Hippocampal formation (tissue), 2 donors: Measurements from ENCODE around the gene TTC1.
"Not testable (repeated sequence)": the region's sequence is repeated elsewhere in the genome, so short reads cannot be mapped to it uniquely, and the experiment has no call there.

Source experiments
- DNase-seq, 2 donors: peaks; one replicate each; lab custom pipeline; 2025; lab: John Stamatoyannopoulos, UW

Gene TTC1

GRCh38 chr5:160039810-160040470, 31.0 kb downstream of the TTC1 start:
- DNase-seq, result no peak

DNA sequence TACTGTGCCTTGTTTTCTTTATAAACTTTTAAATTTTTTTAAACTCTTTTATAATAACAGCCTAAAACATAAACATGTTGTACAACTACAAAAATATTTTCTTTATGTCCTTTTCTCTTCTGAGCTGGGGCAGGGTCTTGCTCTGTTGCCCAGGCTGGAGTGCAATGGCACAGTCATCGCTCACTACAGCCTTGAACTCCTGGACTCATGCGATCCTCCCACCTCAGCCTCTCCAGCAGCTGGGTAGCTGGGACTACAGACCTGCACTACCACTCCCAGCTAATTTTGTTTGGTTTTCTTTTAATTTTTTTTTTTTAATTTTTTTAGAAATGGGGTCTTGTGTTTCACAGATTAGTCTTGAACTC, 31.5 kb downstream of the TTC1 start:
- DNase-seq, result no peak

DNA sequence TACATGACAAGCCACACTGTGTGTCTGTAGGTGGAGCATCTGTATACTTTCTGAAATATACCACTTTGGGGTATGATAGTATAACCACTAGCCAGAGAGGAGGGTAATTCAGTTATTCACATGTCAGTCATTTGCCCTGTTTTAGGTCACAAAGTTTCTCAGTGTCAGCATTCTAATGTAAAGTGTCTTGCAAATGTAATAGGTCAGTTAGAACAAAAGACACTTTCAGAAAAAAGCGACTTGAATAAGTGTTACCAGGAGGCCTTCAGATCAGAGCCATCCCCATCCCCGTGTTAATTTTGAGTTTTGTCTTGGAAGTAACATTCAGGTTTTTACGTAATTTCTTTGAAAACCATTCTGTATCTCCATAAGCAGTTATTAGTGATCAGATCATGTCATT, 33.7 kb downstream of the TTC1 start:
- no peak for DNase-seq

DNA sequence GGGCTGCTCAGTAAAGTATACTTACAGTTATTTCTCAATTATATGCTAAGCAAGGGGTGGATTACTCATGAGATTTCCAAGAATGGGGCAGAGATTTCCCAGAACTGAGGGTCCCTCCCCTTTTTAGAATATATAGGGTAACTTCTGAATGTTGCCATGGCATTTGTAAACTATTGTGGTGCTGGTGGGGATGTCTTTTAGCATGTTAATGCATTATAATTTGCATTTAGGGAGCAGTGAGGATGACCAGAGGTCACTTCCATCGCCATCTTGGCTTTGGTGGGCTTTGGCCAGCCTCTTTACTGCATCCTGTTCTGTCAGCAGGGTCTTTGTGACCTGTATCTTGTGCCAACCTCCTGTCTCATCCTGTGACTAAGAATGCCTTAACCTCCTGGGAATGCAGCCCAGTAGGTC, 35.5 kb downstream of the TTC1 start:
- no peak for DNase-seq

GRCh38 chr5:160044967-160045366, 36.0 kb downstream of the TTC1 start:
- DNase-seq, result no peak

DNA sequence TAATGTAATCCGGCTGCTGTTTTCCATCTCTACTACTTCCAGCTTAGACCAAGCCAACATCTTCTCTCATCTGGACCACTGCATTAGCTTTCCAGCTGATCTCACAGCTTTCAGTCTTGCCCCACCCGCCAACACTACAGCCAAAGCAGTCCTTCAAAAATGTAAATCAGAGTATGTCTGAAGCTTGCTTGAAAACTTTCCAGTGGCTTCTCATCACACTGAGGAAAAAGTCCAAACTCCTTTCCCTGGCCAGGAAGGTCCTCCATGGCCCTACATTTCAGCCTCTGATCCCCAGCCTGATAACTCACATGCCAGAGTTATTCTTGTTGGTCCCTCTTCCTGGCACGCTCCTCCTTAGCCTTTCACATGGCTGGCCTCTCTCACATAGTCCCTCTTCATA, 38.5 kb downstream of the TTC1 start:
- DNase-seq, result no peak

GRCh38 chr5:160048131-160048530, 39.2 kb downstream of the TTC1 start:
- no peak for DNase-seq

- DNase-seq, result no peak
Observed at GRCh38 chr5:160049099-160049498, 40.2 kb downstream of the TTC1 start.

DNA sequence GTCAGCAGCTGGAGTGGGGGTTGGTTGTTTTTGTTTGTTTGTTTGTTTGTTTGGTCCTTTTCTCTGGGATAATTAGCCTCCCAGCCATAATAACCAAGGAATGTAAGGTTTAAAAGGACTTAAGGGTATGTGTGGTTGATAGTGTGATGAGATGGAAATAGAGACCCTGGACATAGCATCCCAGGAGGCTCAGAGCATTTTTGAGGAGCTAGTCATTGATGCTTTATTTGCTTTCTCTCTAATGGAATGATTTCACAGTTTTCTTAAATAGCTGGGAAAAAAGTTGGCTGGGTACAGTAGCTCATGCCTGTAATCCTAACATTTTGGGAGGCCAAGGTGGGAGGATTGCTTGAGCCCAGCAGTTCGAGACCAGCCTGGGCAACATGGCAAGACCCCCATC, 45.1 kb downstream of the TTC1 start:
- no peak for DNase-seq

GRCh38 chr5:160054831-160055230, 45.9 kb downstream of the TTC1 start:
- no peak for DNase-seq

DNA sequence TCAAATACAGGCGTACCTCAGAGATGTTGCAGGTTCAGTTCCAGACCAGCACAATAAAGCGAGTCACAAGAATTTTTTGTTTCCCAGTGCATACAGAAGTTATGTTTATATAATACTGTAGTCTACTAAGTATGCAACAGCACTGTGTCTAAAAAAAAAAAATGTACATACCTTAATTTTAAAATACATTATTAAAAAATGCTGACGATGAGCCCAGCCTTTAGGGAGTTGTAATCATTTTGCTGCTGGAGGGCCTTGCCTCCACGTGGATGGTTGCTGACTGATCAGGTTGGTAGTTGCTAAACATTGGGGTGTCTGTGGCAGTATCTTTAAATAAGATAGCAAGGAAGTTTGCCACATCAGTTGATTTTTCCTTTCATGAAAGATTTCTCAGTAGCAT, 48.3 kb downstream of the TTC1 start:
- DNase-seq, result no peak

DNA sequence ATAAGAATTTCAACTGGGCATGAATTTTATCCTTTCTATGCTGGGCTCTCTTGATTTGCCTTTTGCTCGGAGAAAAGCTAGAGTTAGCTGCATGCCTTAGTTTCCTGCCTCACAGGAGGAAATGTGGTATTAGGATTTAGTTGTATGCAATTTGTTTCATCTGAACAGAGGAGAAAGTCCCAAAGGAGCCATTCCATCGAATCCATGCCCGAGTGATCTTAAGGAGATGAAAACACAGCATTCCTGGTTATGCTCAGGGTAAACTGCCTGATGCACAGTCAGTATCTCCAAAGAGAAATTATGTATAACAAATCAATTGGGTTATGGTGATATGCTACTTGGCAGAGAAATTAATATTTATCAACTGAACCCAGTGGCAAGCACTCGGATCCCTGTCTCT, 51.1 kb downstream of the TTC1 start:
- DNase-seq, result no peak

GRCh38 chr5:160061770-160062169, 52.8 kb downstream of the TTC1 start:
- no peak for DNase-seq

DNA sequence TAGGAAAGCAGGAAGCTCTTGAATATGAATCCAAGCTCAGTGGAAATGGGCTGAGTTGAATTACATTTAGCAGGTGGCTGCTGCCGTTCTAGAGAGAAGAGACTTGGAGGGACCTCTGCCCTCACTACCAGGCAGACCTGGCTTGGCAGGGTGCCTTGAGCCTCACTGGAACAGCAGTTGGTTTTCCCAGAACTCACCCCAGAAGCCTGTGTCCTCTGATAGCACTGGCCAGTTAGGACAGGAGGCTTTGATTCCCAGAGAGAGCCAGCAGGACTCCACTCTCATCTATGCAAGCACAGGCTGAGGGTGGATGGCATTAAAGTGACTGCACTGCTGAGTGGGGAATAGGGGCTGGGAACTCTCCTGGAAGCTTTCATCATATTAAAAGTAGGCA, 55.5 kb downstream of the TTC1 start:
- DNase-seq, result no peak

DNA sequence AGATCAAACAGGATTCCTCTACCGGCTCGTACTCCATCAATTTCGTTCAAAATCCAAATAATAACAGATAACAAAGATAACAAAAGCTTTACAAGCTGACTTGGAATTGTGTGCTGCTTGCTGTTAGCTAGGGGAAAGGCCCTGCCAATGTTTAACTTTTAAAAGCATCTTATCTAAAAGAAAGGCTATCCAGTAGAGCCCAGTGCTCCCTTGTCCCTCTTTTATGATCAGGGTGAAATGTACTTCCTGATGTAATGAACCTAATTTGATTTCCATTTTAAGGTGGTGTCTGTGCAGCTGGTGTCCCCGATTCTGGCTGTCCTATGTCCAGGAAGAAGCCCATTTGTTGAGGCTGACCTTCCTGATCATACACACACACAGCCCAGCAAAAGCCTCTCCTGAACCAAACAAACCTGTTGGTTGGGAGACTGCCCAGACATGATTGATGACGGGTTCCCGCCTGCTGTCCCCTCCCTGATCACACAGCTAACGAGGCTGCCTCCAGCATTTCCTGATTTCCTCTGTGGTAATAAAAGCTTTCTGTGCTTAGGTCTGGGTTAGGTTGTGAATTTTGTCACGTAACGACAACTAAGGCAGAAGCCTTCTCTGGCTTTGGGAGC, 56.2 kb downstream of the TTC1 start:
- DNase-seq, result no peak

DNA sequence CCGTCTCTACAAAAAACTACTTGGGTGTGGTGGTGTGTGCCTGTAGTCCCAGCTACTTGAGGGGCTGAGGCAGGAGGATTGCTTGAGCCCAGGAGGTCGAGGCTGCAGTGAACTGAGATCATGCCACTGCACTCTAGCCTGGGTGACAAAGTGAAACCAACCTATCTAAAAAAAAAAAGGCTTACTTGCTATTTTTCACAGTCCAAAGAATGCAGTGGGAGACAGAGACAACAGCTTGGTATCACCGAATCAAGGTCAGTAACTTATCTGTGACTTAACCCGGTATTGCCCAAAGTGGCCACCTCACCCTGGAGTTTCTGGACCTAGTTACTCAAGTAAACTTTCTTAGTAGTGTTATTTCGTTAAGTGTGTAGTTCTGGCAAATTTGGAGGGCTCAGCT, 60.2 kb downstream of the TTC1 start:
- not testable (repeated sequence) for DNase-seq

DNA sequence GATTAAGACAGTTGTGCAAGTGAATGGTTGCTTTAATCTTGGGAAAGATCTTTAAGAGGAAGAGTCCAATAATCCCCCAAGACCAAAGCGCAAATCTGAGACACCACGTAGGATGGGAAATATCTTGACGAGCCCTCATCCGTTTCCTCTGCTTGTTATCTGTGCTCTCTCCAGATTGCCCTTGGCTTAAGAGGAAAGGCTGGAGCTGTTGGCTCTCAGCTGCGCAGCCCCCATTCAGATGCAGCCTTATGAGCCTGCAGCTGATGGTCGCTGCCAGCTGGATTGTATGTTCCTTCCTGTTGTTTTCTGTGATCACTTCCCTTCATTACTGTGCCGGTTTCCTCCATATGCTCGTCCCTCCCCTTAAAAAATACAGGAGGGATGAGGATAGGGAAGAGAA, 62.6 kb downstream of the TTC1 start:
- DNase-seq, result peak in 1 of 2 donors; percentile 16

- no peak for DNase-seq
Observed at GRCh38 chr5:160071916-160072315, 63.0 kb downstream of the TTC1 start.

GRCh38 chr5:160075073-160075472, 66.1 kb downstream of the TTC1 start:
- no peak for DNase-seq

DNA sequence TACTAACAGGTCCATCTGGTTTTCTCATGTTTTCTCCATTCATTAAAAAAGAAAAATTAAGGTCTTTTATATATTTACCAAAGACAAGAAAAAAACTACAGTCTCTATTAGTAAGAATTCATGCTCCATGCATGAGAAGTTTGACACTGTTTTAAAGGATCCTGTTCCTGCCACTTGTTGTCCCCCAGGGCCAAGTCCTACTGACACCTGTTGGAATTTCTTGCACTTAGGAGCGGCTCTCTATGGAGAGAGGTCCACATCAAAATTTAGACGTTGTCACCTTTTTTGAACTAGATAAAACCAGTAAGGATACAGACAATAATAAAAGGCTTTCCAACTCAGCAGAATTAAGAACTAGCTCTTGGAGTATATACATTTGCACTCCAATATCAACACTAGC, 68.1 kb downstream of the TTC1 start:
- DNase-seq, result no peak

- DNase-seq, result no peak
Observed at GRCh38 chr5:160079753-160080152, 70.8 kb downstream of the TTC1 start.

- no peak for DNase-seq
Observed at GRCh38 chr5:160081495-160081894, 72.6 kb downstream of the TTC1 start.

DNA sequence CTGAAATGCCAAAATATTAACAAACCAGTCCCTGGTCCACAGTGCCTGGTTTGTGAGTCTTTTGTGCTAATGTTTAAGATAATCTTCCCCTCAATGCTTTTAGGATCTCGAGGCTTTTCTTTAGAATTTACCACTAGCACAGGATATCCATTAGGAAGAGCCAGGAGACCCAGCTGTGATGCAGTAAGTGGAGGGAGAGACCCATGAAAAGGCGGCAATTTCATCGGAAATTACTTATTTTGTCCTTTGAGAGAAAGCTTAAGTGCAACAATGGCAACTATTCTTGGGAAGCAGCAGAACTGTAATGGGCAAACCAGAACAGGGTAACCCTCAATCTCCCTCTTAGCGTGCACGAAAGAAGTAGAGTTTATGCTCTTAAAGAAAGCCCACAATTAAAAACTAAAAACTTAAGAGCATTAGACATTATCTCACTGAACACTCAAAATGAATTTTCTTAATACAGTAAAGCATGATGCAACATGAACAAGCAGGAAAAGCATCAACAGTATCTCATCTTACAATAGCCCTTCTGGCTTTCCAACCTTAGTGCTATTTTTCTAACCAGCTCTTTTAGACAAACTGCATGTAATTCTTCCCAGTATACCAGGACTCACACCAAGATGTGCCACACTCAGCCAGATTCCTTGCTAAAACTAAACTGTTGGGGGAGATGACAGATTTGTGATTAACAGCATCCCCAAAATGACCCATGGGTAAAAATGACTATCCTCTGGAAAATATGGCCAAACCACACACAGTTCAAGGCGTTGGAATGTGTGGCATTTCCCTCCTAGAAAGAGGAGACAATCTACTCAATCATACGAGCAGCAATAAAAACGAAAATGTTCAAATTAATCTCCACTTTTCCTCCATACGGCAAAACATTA, 73.9 kb downstream of the TTC1 start:
- DNase-seq, result no peak
